Smooth muscle cell (in vitro differentiated cells): ENCODE measurements around the gene UBE2F. TPM values are rescaled to one million over a fixed set of nuclear protein-coding genes. Genes with fewer than 3 reads are reported as not detected.
"Not testable (repeated sequence)": the region's sequence is repeated elsewhere in the genome, so short reads cannot be mapped to it uniquely, and the experiment has no call there.

Experiments used
- DNase-seq: peaks from one replicate; lab custom pipeline; 2025; ENCODE audit not compliant: unreplicated experiment; lab: John Stamatoyannopoulos, UW
- H2AFZ ChIP-seq: fragments of 200-600 bp; sonication (generic); 2 replicates; pipeline ENCODE4 v1.6.0; 2016; ENCODE audit warnings: antibody characterized with exemption, low read depth, mild to moderate bottlenecking
- H3F3A ChIP-seq: fragments of 200-600 bp; sonication (generic); 2 replicates; pipeline ENCODE4 v1.6.0; 2017; ENCODE audit warnings: antibody characterized with exemption, low read depth
- H3K27ac ChIP-seq: fragments of 200-600 bp; sonication (generic); 2 replicates; pipeline ENCODE4 v1.5.1; 2016; ENCODE audit warnings: low read depth, mild to moderate bottlenecking
- H3K27me3 ChIP-seq: fragments of 200-600 bp; sonication (generic); 2 replicates; pipeline ENCODE4 v1.6.1; 2016; ENCODE audit warnings: low read depth, mild to moderate bottlenecking
- H3K36me3 ChIP-seq: fragments of 200-600 bp; sonication (generic); 2 replicates; pipeline ENCODE4 v1.5.1; 2016; ENCODE audit warnings: low read depth
- H3K4me1 ChIP-seq: fragments of 200-600 bp; sonication (generic); 2 replicates; pipeline ENCODE4 v1.5.1; 2016; ENCODE audit warnings: low read depth
- H3K4me2 ChIP-seq: fragments of 200-600 bp; sonication (generic); 2 replicates; pipeline ENCODE4 v1.6.0; 2016; ENCODE audit warnings: mild to moderate bottlenecking
- H3K4me3 ChIP-seq: fragments of 200-600 bp; sonication (generic); 2 replicates; pipeline ENCODE4 v1.5.1; 2016; ENCODE audit warnings: mild to moderate bottlenecking
- H3K79me2 ChIP-seq: fragments of 200-600 bp; sonication (generic); 2 replicates; pipeline ENCODE4 v1.6.0; 2016; ENCODE audit warnings: low read depth, mild to moderate bottlenecking
- H3K9ac ChIP-seq: fragments of 200-600 bp; sonication (generic); 2 replicates; pipeline ENCODE4 v1.6.0; 2016; ENCODE audit warnings: low read depth
- H3K9me3 ChIP-seq: fragments of 200-600 bp; sonication (generic); replicated peaks from 2 replicates; pipeline ENCODE4 v1.5.1; 2016; ENCODE audit warnings: low read depth
- H4K20me1 ChIP-seq: fragments of 200-600 bp; sonication (generic); 2 replicates; pipeline ENCODE4 v1.6.0; 2016; ENCODE audit warnings: low read depth
- CTCF ChIP-seq: fragments of 200-600 bp; sonication (generic); IDR thresholded peaks from 2 replicates; pipeline ENCODE4 v1.5.1; 2017; ENCODE audit warnings: borderline replicate concordance, mild to moderate bottlenecking, antibody characterized with exemption; ENCODE audit not compliant: insufficient read depth, poor library complexity, severe bottlenecking
- WGBS: methylation state at CpG from one replicate; pipeline ENCODE4 v1.1.7; 2016; ENCODE audit warnings: low lambda C conversion rate; 5-methylcytosine and 5-hydroxymethylcytosine counted together
- polyA plus RNA-seq: library from polyadenylated mRNA; unstranded; fragments of >200 nt; fragmentation: Nextera tagmentation; extraction: Ambion mirVana; gene quantifications from 2 replicates; pipeline ENCODE4 v1.2.1, GENCODE V29; 2016
- total RNA-seq: library from RNA; depleted of rRNA; stranded (reverse); fragments of >200 nt; gene quantifications from 2 replicates; pipeline ENCODE4 v1.2.3, GENCODE V29; 2014

The UBE2F gene
- total and polyA plus RNA-seq, 2 experiments from 2014 or later, result 52.5 to 94.8 TPM

DNA sequence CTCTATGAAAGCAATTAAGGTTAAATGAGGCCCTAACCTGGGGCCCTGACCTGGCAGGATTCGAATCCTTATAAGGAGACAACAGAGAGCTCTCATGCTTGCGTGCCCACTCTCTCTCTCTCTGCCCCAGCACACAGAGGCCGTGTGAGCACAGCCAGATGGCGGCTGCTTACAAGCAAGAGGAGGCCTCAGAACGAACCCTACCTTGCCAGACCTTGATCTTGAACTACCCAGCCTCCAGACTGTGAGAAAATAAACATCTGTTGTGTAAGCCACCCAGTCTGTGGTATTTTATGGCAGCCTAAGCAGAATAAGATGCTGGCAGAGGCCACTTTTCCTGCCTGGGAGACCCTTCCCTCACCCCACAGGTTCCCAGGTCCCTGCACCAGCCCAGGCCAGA lies 5.2 kb upstream of the UBE2F start:
- no peaks in the 10 kb centered on the region for H3F3A ChIP-seq
- H3K27me3 ChIP-seq, result peaks cover 13% of the 10 kb centered on the region
- H3K4me3 ChIP-seq, result no peak overlapping the region
- WGBS, result 81% methylated on average over 5 of the region's 5 CpGs
- no peak overlapping the region for H3K4me2 ChIP-seq
- no peak overlapping the region for H3K27ac ChIP-seq
- H3K79me2 ChIP-seq, result no peaks in the 10 kb centered on the region
- peaks cover 3% of the 10 kb centered on the region for H3K4me1 ChIP-seq
- H4K20me1 ChIP-seq, result no peaks in the 10 kb centered on the region
- no peaks in the 10 kb centered on the region for H3K36me3 ChIP-seq
- no peak for DNase-seq
- H3K9ac ChIP-seq, result no peak overlapping the region
- H3K9me3 ChIP-seq, result no peaks in the 10 kb centered on the region
- no peak for TF ChIP-seq CTCF
- H2AFZ ChIP-seq, result no peak overlapping the region

DNA sequence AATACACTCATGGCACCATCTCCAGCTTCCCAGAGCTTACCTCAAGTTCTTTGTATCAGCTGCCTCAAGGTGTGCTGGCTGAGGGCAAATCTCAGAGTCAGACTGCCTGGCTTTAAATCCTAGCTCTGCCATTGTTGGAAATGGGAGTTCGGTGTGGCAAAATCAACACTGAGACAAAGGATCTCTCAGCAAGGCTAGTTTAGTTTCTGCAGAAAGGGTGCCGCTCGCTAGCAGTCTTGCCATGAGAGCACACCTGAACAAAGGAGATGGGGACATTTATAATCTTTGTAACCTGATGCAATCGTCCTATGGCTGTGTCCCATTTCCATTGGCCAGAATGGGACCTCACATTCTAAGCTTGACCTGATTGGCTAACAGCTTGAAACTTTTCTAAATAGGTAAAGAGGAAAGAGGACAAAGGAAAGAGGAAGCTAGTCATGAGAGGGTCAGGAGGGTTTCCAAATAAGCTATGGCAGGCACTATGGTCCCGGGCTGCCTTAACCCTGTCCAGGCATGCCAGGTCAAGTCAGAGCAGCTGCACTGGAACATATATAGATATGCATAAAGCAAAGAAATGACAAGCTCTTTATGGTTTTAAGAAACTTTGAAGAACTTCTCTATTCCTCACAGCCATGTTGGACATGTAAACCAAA lies 4.3 kb upstream of the UBE2F start:
- WGBS, result 87% methylated on average over 5 of the region's 5 CpGs
- no peak for TF ChIP-seq CTCF
- no peaks in the 10 kb centered on the region for H3F3A ChIP-seq

DNA sequence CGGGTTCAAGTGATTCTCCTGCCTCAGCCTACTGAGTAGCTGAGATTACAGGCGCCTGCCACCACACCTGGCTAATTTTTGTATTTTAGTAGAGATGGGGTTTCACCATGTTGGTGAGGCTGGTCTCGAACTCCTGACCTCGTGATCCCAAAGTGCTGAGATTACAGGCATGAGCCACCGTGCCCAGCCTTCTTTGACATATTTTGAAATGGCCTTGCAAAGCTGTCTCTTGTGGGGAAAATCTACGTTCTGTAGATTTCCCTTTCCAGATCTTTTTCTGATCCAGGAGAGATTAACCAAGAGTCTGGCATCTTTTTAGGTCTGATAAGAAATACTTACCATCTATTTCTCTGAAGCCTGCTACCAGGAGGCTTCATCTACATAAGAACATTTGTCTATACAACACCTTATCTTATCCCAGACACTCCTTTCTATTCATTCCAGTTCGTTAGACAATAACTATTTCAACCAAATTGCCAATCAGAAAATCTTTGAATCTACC lies 3.3 kb upstream of the UBE2F start:
- H3K4me3 ChIP-seq, DNase-seq, H3K27me3 ChIP-seq, H3K27ac ChIP-seq, H3F3A ChIP-seq, H3K9me3 ChIP-seq, H3K36me3 ChIP-seq, H3K9ac ChIP-seq, H3K4me2 ChIP-seq, H2AFZ ChIP-seq: not testable (repeated sequence)
- Histone ChIP-seq H3K4me1 (peaks cover 11% of the 10 kb centered on the region), H3K79me2 (peaks cover 13% of the 10 kb centered on the region), H4K20me1 (peaks cover 12% of the 10 kb centered on the region)
- 78% methylated on average over 7 of the region's 7 CpGs for WGBS

More for the DNA sequence above, 4.3 kb upstream of the UBE2F start:
- peaks cover 3% of the 10 kb centered on the region for H3K4me1 ChIP-seq
- H2AFZ ChIP-seq, result no peak overlapping the region
- no peak overlapping the region for H3K27ac ChIP-seq
- no peak overlapping the region for H3K9ac ChIP-seq
- no peak overlapping the region for H3K4me2 ChIP-seq
- peaks cover 2% of the 10 kb centered on the region for H4K20me1 ChIP-seq
- H3K27me3 ChIP-seq, result peaks cover 4% of the 10 kb centered on the region
- DNase-seq, result no peak
- no peaks in the 10 kb centered on the region for H3K9me3 ChIP-seq
- no peak overlapping the region for H3K4me3 ChIP-seq
- peaks cover 3% of the 10 kb centered on the region for H3K79me2 ChIP-seq
- no peaks in the 10 kb centered on the region for H3K36me3 ChIP-seq

DNA sequence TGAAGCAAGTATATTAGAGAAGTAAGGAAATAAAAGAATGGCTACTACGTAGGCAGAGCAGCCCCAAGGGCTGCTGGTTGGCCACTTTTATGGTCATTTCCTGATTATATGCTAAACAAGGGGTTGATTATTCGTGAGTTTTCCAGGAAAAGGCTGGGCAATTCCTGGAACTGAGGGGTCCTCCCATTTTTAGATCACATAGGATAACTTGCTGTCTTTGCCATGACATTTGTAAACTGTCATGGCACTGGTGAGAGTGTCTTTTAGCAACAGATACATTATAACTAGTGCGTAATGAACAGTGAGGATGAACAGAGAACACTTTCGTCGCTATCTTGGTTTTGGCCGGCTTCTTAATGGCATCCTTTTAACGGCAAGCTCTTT lies 2.6 kb upstream of the UBE2F start:
- H3K9me3 ChIP-seq, result no peaks in the 10 kb centered on the region
- TF ChIP-seq CTCF, result no peak
- H3K36me3 ChIP-seq, result no peaks in the 10 kb centered on the region
- H3K79me2 ChIP-seq, result peaks cover 19% of the 10 kb centered on the region
- H3K4me2 ChIP-seq, result no peak overlapping the region
- no peak overlapping the region for H3K27ac ChIP-seq
- no peak for DNase-seq
- no peaks in the 10 kb centered on the region for H3K27me3 ChIP-seq
- H3K4me1 ChIP-seq, result peaks cover 13% of the 10 kb centered on the region
- H2AFZ ChIP-seq, result no peak overlapping the region
- 90% methylated on average over 7 of the region's 7 CpGs for WGBS
- no peak overlapping the region for H3K9ac ChIP-seq
- H4K20me1 ChIP-seq, result peaks cover 18% of the 10 kb centered on the region
- H3F3A ChIP-seq, result no peaks in the 10 kb centered on the region
- no peak overlapping the region for H3K4me3 ChIP-seq
